GM12873 (cell line): ENCODE results near the gene FNDC3A.

ENCODE experiments used
- TF ChIP-seq, protein P1 (sequence below): IDR thresholded peaks from 2 replicates; pipeline ENCODE4 v1.5.1; 2012; ENCODE audit warnings: low read depth, mild to moderate bottlenecking, moderate library complexity, low read length, control low read depth; ENCODE audit not compliant: insufficient read depth; ENCODE audit errors: missing control alignments

FNDC3A gene

GRCh38 chr13:49112782-49113525 is 137.2 kb downstream of the FNDC3A start:
- TF ChIP-seq, protein P1, sequence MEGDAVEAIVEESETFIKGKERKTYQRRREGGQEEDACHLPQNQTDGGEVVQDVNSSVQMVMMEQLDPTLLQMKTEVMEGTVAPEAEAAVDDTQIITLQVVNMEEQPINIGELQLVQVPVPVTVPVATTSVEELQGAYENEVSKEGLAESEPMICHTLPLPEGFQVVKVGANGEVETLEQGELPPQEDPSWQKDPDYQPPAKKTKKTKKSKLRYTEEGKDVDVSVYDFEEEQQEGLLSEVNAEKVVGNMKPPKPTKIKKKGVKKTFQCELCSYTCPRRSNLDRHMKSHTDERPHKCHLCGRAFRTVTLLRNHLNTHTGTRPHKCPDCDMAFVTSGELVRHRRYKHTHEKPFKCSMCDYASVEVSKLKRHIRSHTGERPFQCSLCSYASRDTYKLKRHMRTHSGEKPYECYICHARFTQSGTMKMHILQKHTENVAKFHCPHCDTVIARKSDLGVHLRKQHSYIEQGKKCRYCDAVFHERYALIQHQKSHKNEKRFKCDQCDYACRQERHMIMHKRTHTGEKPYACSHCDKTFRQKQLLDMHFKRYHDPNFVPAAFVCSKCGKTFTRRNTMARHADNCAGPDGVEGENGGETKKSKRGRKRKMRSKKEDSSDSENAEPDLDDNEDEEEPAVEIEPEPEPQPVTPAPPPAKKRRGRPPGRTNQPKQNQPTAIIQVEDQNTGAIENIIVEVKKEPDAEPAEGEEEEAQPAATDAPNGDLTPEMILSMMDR: no peak

- TF ChIP-seq, protein P1: no peak
Measured at GRCh38 chr13:49113526-49114286, 138.0 kb downstream of the FNDC3A start.

- TF ChIP-seq, protein P1: no peak
Measured at GRCh38 chr13:49116873-49117272, 141.2 kb downstream of the FNDC3A start.

DNA sequence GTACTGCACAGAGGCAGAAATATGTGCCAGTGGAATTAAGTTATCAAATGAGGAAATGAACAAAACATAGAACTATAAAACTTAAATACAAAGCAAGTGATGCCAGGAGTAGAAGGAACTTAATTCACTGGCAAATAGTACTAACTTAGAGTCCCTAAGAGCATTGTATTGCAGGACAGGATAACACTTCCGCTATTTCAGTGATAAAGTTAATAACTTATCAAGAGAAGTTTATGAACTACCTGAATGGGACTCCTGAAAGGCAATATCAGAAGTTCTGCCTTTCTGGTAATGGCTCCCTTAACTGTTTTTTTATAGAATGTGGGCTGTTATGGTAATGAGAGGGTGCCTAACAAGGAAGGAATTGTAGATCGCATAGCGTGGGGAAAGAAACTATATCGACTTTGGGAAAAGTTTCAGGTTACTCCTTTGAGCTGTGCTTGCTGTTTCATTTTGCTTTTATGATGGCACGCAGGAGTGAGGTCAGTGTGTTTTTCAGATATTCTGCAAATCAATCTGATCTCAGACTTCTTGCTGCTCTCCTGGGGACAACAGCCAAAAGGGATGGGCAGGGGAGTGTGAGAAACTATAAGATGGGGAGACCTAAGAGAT is 149.1 kb downstream of the FNDC3A start:
- TF ChIP-seq, protein P1: no peak

- TF ChIP-seq, protein P1: no peak
Measured at GRCh38 chr13:49125964-49126524, 150.3 kb downstream of the FNDC3A start.

DNA sequence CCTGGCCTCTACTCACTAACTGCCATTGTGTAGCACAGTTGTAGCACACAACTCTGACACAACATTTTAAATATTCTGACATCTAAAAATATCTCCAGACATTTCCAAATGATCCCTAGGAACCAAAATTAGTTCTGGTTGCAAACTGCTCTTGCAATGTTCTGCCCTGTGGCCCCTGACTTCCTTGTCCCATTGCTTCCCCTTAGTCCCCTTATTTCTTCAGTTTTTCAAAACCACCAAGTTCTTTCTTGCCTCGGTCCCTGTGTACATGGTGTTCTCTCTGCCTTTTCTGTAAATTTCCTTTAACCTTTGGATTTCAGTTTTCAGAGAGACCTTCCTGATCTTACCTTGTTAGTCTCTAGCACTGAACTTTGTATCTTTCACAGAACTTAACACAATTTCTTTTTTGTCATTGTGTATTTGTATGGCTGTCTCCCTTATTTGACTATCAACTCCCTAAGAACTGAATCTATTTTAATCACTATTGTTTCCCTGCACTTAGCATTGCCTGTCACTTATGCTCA is 156.8 kb downstream of the FNDC3A start:
- TF ChIP-seq, protein P1: no peak
